ENCODE data around the gene MYO5C. TPM values are rescaled to one million over a fixed set of nuclear protein-coding genes. Genes with fewer than 3 reads are reported as not detected.
A peak's percentile ranks its signal among the peaks of the same experiment; 100 is the strongest.
"Not testable (repeated sequence)": the region's sequence is repeated elsewhere in the genome, so short reads cannot be mapped to it uniquely, and the experiment has no call there.

MYO5C gene
- total RNA-seq, 1 donor from 2014 or later = 4.5 TPM

DNA sequence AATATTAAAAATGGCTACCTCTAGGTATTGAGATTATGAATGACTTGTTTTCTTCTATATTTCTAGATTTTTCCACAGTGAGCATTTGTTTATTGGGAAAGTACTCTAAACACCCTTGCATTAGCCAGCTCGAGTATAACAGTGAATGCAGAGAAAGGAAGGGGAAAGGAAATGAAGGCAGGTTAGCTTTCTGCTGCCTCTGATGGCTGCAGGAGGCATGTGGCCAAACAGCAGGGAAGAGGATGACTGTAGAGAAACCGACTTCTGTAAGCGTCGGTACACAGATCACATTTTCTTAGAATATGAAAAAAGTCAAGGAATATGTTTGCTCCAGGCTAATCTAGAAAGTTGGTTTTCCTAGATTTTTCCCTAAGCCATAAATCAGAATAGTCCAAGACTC, 124.2 kb downstream of the MYO5C start:
- H3K4me3 Mint-ChIP-seq (ENCODE audit: unreplicated experiment) = no peak overlapping the region
- peaks cover 2% of the 10 kb centered on the region for H3K4me1 Mint-ChIP-seq (ENCODE audit: low read depth, unreplicated experiment)
- H4K20me1 ChIP-seq (ENCODE audit: insufficient read depth, low read length) = peaks cover 16% of the 10 kb centered on the region
- no peak overlapping the region for H2AFZ ChIP-seq (ENCODE audit: low read depth, low read length)
- H3K36me3 ChIP-seq (ENCODE audit: insufficient read depth, low read length) = no peaks in the 10 kb centered on the region
- no peaks in the 10 kb centered on the region for H3K27me3 ChIP-seq (ENCODE audit: insufficient read depth, low read length)
- TF ChIP-seq, protein P1, sequence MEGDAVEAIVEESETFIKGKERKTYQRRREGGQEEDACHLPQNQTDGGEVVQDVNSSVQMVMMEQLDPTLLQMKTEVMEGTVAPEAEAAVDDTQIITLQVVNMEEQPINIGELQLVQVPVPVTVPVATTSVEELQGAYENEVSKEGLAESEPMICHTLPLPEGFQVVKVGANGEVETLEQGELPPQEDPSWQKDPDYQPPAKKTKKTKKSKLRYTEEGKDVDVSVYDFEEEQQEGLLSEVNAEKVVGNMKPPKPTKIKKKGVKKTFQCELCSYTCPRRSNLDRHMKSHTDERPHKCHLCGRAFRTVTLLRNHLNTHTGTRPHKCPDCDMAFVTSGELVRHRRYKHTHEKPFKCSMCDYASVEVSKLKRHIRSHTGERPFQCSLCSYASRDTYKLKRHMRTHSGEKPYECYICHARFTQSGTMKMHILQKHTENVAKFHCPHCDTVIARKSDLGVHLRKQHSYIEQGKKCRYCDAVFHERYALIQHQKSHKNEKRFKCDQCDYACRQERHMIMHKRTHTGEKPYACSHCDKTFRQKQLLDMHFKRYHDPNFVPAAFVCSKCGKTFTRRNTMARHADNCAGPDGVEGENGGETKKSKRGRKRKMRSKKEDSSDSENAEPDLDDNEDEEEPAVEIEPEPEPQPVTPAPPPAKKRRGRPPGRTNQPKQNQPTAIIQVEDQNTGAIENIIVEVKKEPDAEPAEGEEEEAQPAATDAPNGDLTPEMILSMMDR (IDR thresholded peaks at IDR 0.05; ENCODE audit: insufficient read depth, low read depth, low read length) = no peak
- no peak for TF ChIP-seq EZH2 (IDR thresholded peaks at IDR 0.05; ENCODE audit: insufficient read depth, low read length)
- H3K9ac ChIP-seq (ENCODE audit: low read length) = no peak overlapping the region
- DNase-seq (ENCODE audit: low read depth) (no peak), FAIRE-seq (no peak)
- no peaks in the 10 kb centered on the region for H3K27me3 Mint-ChIP-seq (ENCODE audit: low read depth, unreplicated experiment)
- H3K27ac ChIP-seq (ENCODE audit: low read depth, low read length) = no peak overlapping the region
- H3K36me3 Mint-ChIP-seq (ENCODE audit: low read depth, unreplicated experiment) = peaks cover 2% of the 10 kb centered on the region
- no peaks in the 10 kb centered on the region for H3K4me1 ChIP-seq (ENCODE audit: insufficient read depth, low read length)
- H3K4me3 ChIP-seq (ENCODE audit: insufficient read depth, low read depth, low read length) = no peak overlapping the region
- peaks cover 6% of the 10 kb centered on the region for H3K9me3 Mint-ChIP-seq (ENCODE audit: unreplicated experiment)
- H3K27ac Mint-ChIP-seq (ENCODE audit: unreplicated experiment) = peak overlapping the region; percentile 60
- H3K4me2 ChIP-seq (ENCODE audit: low read length) = no peak overlapping the region
- no peaks in the 10 kb centered on the region for H3K79me2 ChIP-seq (ENCODE audit: insufficient read depth, low read length)
- H3K9me3 ChIP-seq (ENCODE audit: insufficient read depth, low read depth, low read length) = no peaks in the 10 kb centered on the region

DNA sequence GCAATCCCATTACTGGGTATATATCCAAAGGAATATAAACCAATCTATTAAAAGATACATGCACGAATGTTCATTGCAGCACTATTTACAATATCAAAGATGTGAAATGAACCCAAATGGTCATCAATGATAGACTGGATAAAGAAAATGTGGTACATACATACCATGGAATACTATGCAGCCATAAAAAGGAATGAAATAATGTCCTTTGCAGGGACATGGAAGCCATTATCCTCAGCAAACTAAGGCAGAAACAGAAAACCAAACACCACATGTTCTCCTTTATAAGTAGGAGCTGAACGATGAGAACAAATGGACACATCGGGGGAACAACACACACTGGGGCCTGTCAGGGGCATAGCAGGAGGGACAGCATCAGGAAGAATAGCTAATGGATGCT, 125.4 kb downstream of the MYO5C start:
- not testable (repeated sequence) for H3K27me3 ChIP-seq (ENCODE audit: insufficient read depth, low read length); H3K36me3 ChIP-seq (ENCODE audit: insufficient read depth, low read length); H3K4me1 ChIP-seq (ENCODE audit: insufficient read depth, low read length); FAIRE-seq; H3K27ac Mint-ChIP-seq (ENCODE audit: unreplicated experiment); H3K4me3 Mint-ChIP-seq (ENCODE audit: unreplicated experiment); H3K9me3 ChIP-seq (ENCODE audit: insufficient read depth, low read depth, low read length); H3K27ac ChIP-seq (ENCODE audit: low read depth, low read length); H2AFZ ChIP-seq (ENCODE audit: low read depth, low read length); H3K27me3 Mint-ChIP-seq (ENCODE audit: low read depth, unreplicated experiment); H3K36me3 Mint-ChIP-seq (ENCODE audit: low read depth, unreplicated experiment); H3K4me2 ChIP-seq (ENCODE audit: low read length); H3K9ac ChIP-seq (ENCODE audit: low read length); H3K4me3 ChIP-seq (ENCODE audit: insufficient read depth, low read depth, low read length); H3K9me3 Mint-ChIP-seq (ENCODE audit: unreplicated experiment); H3K4me1 Mint-ChIP-seq (ENCODE audit: low read depth, unreplicated experiment); H3K79me2 ChIP-seq (ENCODE audit: insufficient read depth, low read length); DNase-seq (ENCODE audit: low read depth)
- H4K20me1 ChIP-seq (ENCODE audit: insufficient read depth, low read length) = peaks cover 16% of the 10 kb centered on the region

DNA sequence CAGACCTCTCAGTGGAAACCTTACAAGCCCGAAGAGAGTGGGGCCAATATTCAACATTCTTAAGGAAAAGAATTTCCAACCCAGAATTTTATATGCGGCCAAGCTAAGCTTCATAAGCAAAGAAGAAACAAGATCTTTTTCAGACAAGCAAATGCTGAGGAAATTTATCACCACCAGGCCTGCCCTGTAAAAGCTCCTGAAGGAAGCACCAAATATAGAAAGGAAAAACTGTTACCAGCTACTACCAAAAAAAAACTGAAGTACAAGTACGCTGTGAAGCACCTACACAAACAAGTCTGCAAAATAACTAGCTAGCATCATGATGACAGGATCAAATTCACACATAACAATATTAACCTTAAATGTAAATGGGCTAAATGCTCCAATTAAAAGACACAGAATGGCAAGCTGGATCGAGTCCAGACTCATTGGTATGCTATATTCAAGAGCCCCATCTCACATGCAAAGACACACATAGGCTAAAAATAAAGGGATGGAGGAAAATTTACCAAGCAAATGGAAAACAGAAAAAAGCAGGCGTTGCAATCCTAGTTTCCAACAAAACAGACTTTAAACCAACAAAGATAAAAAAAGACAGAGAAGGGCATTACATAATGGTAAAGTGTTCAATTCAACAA, 130.0 kb downstream of the MYO5C start:
- Mint-ChIP-seq H3K4me1 (ENCODE audit: low read depth, unreplicated experiment) (peaks cover 19% of the 10 kb centered on the region), H3K27ac (ENCODE audit: unreplicated experiment) (peak overlapping the region; percentile 12)
- H3K4me1 ChIP-seq (ENCODE audit: insufficient read depth, low read length); H3K4me3 ChIP-seq (ENCODE audit: insufficient read depth, low read depth, low read length); FAIRE-seq; H3K4me2 ChIP-seq (ENCODE audit: low read length); DNase-seq (ENCODE audit: low read depth); H3K36me3 Mint-ChIP-seq (ENCODE audit: low read depth, unreplicated experiment); H3K27ac ChIP-seq (ENCODE audit: low read depth, low read length); H3K27me3 ChIP-seq (ENCODE audit: insufficient read depth, low read length); H3K27me3 Mint-ChIP-seq (ENCODE audit: low read depth, unreplicated experiment); H3K79me2 ChIP-seq (ENCODE audit: insufficient read depth, low read length); H3K36me3 ChIP-seq (ENCODE audit: insufficient read depth, low read length); H3K9me3 Mint-ChIP-seq (ENCODE audit: unreplicated experiment); H4K20me1 ChIP-seq (ENCODE audit: insufficient read depth, low read length); H2AFZ ChIP-seq (ENCODE audit: low read depth, low read length); H3K9ac ChIP-seq (ENCODE audit: low read length); H3K4me3 Mint-ChIP-seq (ENCODE audit: unreplicated experiment); H3K9me3 ChIP-seq (ENCODE audit: insufficient read depth, low read depth, low read length): not testable (repeated sequence)

Measured in astrocyte (in vitro differentiated cells and primary cell).